ENCODE results near the gene ERC2. TPM values are rescaled to one million over a fixed set of nuclear protein-coding genes. Genes with fewer than 3 reads are reported as not detected.
A peak's percentile ranks its signal among the peaks of the same experiment; 100 is the strongest.

Gene ERC2
- total RNA-seq, 1 donor from 2014 or later, result 7.4 TPM

GRCh38 chr3:55702822-55703221 lies 765.4 kb downstream of the ERC2 start:
- Histone ChIP-seq H4K20me1 (ENCODE audit: insufficient read depth, low read length) (no peaks in the 10 kb centered on the region), H3K9ac (ENCODE audit: low read length) (no peak overlapping the region), H3K36me3 (ENCODE audit: insufficient read depth, low read length) (no peaks in the 10 kb centered on the region), H2AFZ (ENCODE audit: low read depth, low read length) (no peak overlapping the region), H3K4me2 (ENCODE audit: low read length) (no peak overlapping the region), H3K79me2 (ENCODE audit: insufficient read depth, low read length) (no peaks in the 10 kb centered on the region), H3K4me1 (ENCODE audit: insufficient read depth, low read length) (peaks cover 2% of the 10 kb centered on the region), H3K27me3 (ENCODE audit: insufficient read depth, low read length) (no peaks in the 10 kb centered on the region), H3K4me3 (ENCODE audit: insufficient read depth, low read depth, low read length) (no peak overlapping the region), H3K9me3 (ENCODE audit: insufficient read depth, low read depth, low read length) (no peaks in the 10 kb centered on the region), H3K27ac (ENCODE audit: low read depth, low read length) (no peak overlapping the region)
- Mint-ChIP-seq H3K27ac (ENCODE audit: unreplicated experiment) (no peak overlapping the region), H3K4me3 (ENCODE audit: unreplicated experiment) (no peak overlapping the region), H3K27me3 (ENCODE audit: low read depth, unreplicated experiment) (no peaks in the 10 kb centered on the region), H3K9me3 (ENCODE audit: unreplicated experiment) (no peaks in the 10 kb centered on the region), H3K4me1 (ENCODE audit: low read depth, unreplicated experiment) (peaks cover 11% of the 10 kb centered on the region), H3K36me3 (ENCODE audit: low read depth, unreplicated experiment) (no peaks in the 10 kb centered on the region)
- DNase-seq (ENCODE audit: low read depth) (no peak), FAIRE-seq (no peak)
- TF ChIP-seq EZH2 (IDR thresholded peaks at IDR 0.05; ENCODE audit: insufficient read depth, low read length) (no peak), CTCF (IDR thresholded peaks at IDR 0.05; ENCODE audit: insufficient read depth, low read depth, low read length) (no peak)

GRCh38 chr3:55701997-55702396 lies 766.3 kb downstream of the ERC2 start:
- H3K27ac Mint-ChIP-seq (ENCODE audit: unreplicated experiment), result no peak overlapping the region
- Histone ChIP-seq H3K9ac (ENCODE audit: low read length) (no peak overlapping the region), H3K27ac (ENCODE audit: low read depth, low read length) (no peak overlapping the region), H3K27me3 (ENCODE audit: insufficient read depth, low read length) (no peaks in the 10 kb centered on the region), H3K4me1 (ENCODE audit: insufficient read depth, low read length) (peaks cover 2% of the 10 kb centered on the region), H3K9me3 (ENCODE audit: insufficient read depth, low read depth, low read length) (no peaks in the 10 kb centered on the region), H3K36me3 (ENCODE audit: insufficient read depth, low read length) (no peaks in the 10 kb centered on the region), H3K4me3 (ENCODE audit: insufficient read depth, low read depth, low read length) (no peak overlapping the region), H4K20me1 (ENCODE audit: insufficient read depth, low read length) (no peaks in the 10 kb centered on the region), H3K79me2 (ENCODE audit: insufficient read depth, low read length) (no peaks in the 10 kb centered on the region), H2AFZ (ENCODE audit: low read depth, low read length) (no peak overlapping the region), H3K4me2 (ENCODE audit: low read length) (no peak overlapping the region)
- H3K27me3 Mint-ChIP-seq (ENCODE audit: low read depth, unreplicated experiment), result no peaks in the 10 kb centered on the region
- DNase-seq (ENCODE audit: low read depth), result peak; percentile 23
- peaks cover 10% of the 10 kb centered on the region for H3K4me1 Mint-ChIP-seq (ENCODE audit: low read depth, unreplicated experiment)
- no peak for FAIRE-seq
- no peak overlapping the region for H3K4me3 Mint-ChIP-seq (ENCODE audit: unreplicated experiment)
- no peak for TF ChIP-seq EZH2 (IDR thresholded peaks at IDR 0.05; ENCODE audit: insufficient read depth, low read length)
- no peak for TF ChIP-seq CTCF (IDR thresholded peaks at IDR 0.05; ENCODE audit: insufficient read depth, low read depth, low read length)
- no peaks in the 10 kb centered on the region for H3K9me3 Mint-ChIP-seq (ENCODE audit: unreplicated experiment)
- H3K36me3 Mint-ChIP-seq (ENCODE audit: low read depth, unreplicated experiment), result no peaks in the 10 kb centered on the region

GRCh38 chr3:55698831-55699230 lies 769.4 kb downstream of the ERC2 start:
- FAIRE-seq, result no peak
- H3K4me3 Mint-ChIP-seq (ENCODE audit: unreplicated experiment), result no peak overlapping the region
- no peaks in the 10 kb centered on the region for H3K79me2 ChIP-seq (ENCODE audit: insufficient read depth, low read length)
- H4K20me1 ChIP-seq (ENCODE audit: insufficient read depth, low read length), result no peaks in the 10 kb centered on the region
- no peaks in the 10 kb centered on the region for H3K4me1 ChIP-seq (ENCODE audit: insufficient read depth, low read length)
- H3K27ac Mint-ChIP-seq (ENCODE audit: unreplicated experiment), result no peak overlapping the region
- H3K27me3 Mint-ChIP-seq (ENCODE audit: low read depth, unreplicated experiment), result peaks cover 3% of the 10 kb centered on the region
- no peak for TF ChIP-seq EZH2 (IDR thresholded peaks at IDR 0.05; ENCODE audit: insufficient read depth, low read length)
- TF ChIP-seq CTCF (IDR thresholded peaks at IDR 0.05; ENCODE audit: insufficient read depth, low read depth, low read length), result no peak
- H3K4me1 Mint-ChIP-seq (ENCODE audit: low read depth, unreplicated experiment), result peaks cover 5% of the 10 kb centered on the region
- no peaks in the 10 kb centered on the region for H3K27me3 ChIP-seq (ENCODE audit: insufficient read depth, low read length)
- DNase-seq (ENCODE audit: low read depth), result peak; percentile 72
- H2AFZ ChIP-seq (ENCODE audit: low read depth, low read length), result no peak overlapping the region
- no peak overlapping the region for H3K27ac ChIP-seq (ENCODE audit: low read depth, low read length)
- H3K9ac ChIP-seq (ENCODE audit: low read length), result no peak overlapping the region
- no peaks in the 10 kb centered on the region for H3K36me3 ChIP-seq (ENCODE audit: insufficient read depth, low read length)
- no peaks in the 10 kb centered on the region for H3K9me3 Mint-ChIP-seq (ENCODE audit: unreplicated experiment)
- H3K4me3 ChIP-seq (ENCODE audit: insufficient read depth, low read depth, low read length), result no peak overlapping the region
- H3K9me3 ChIP-seq (ENCODE audit: insufficient read depth, low read depth, low read length), result no peaks in the 10 kb centered on the region
- no peaks in the 10 kb centered on the region for H3K36me3 Mint-ChIP-seq (ENCODE audit: low read depth, unreplicated experiment)
- peak overlapping the region; percentile 36 for H3K4me2 ChIP-seq (ENCODE audit: low read length)

Measured in astrocyte (in vitro differentiated cells and primary cell).